Measurements from ENCODE around the gene NCAPG2.
"Not testable (repeated sequence)": the region's sequence is repeated elsewhere in the genome, so short reads cannot be mapped to it uniquely, and the experiment has no call there.

The NCAPG2 gene

GRCh38 chr7:158699341-158699740 lies 5.3 kb downstream of the NCAPG2 start:
- H3K36me3 ChIP-seq (ENCODE audit: low read depth), result peaks cover 71% of the 10 kb centered on the region
- no peaks in the 10 kb centered on the region for H3K9me3 ChIP-seq (ENCODE audit: severe bottlenecking)
- no peak for TF ChIP-seq CTCF (IDR thresholded peaks at IDR 0.05; ENCODE audit: poor library complexity, severe bottlenecking)

DNA sequence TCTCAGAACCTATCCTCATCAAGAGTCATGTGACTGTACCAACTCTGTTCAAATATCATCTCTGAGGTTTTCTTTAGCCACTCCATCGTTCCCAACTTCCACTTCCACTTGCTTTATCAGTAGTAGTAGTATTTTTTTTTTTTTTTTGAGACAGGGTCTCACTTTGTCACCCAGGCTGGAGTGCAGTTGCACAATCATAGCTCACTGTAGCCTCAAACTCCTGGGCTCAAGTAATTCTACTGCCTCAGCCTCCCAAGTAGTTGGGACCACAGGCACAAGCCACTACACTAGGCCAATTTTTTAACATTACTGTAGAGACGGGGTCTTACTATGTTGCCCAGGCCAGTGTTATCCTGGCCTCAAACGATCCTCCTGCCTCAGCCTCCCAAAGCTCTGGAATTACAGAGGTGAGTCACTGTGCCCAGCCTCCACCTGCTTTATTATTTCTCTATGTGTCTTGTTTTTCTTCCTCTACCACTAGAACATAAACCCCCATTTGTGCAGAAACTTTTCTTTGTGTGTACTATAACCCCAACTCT lies 5.9 kb downstream of the NCAPG2 start:
- ATAC-seq (ENCODE audit: low read depth) (no peak), DNase-seq (ENCODE audit: low spot score) (no peak)
- no peak overlapping the region for H3K4me3 ChIP-seq (ENCODE audit: severe bottlenecking)
- H3K36me3 ChIP-seq (ENCODE audit: low read depth), result peaks cover 71% of the 10 kb centered on the region
- H3K4me1 ChIP-seq (ENCODE audit: insufficient read depth, poor library complexity, severe bottlenecking), result peaks cover 14% of the 10 kb centered on the region
- no peaks in the 10 kb centered on the region for H3K9me3 ChIP-seq (ENCODE audit: severe bottlenecking)
- TF ChIP-seq CTCF (IDR thresholded peaks at IDR 0.05; ENCODE audit: poor library complexity, severe bottlenecking), result no peak
- no peak overlapping the region for H3K27ac ChIP-seq (ENCODE audit: poor library complexity, severe bottlenecking)
- H3K27me3 ChIP-seq (ENCODE audit: insufficient read depth, poor library complexity, severe bottlenecking), result no peaks in the 10 kb centered on the region

More at GRCh38 chr7:158699341-158699740, 5.3 kb downstream of the NCAPG2 start:
- peaks cover 14% of the 10 kb centered on the region for H3K4me1 ChIP-seq (ENCODE audit: insufficient read depth, poor library complexity, severe bottlenecking)
- H3K27me3 ChIP-seq (ENCODE audit: insufficient read depth, poor library complexity, severe bottlenecking), result no peaks in the 10 kb centered on the region
- H3K4me3 ChIP-seq (ENCODE audit: severe bottlenecking), result no peak overlapping the region
- DNase-seq (ENCODE audit: low spot score), result no peak
- no peak for ATAC-seq (ENCODE audit: low read depth)
- no peak overlapping the region for H3K27ac ChIP-seq (ENCODE audit: poor library complexity, severe bottlenecking)

- H3K4me3 ChIP-seq (ENCODE audit: severe bottlenecking); DNase-seq (ENCODE audit: low spot score); ATAC-seq (ENCODE audit: low read depth); H3K4me1 ChIP-seq (ENCODE audit: insufficient read depth, poor library complexity, severe bottlenecking); H3K27ac ChIP-seq (ENCODE audit: poor library complexity, severe bottlenecking); H3K27me3 ChIP-seq (ENCODE audit: insufficient read depth, poor library complexity, severe bottlenecking); H3K9me3 ChIP-seq (ENCODE audit: severe bottlenecking): not testable (repeated sequence)
- H3K36me3 ChIP-seq (ENCODE audit: low read depth), result peaks cover 67% of the 10 kb centered on the region
Measured at GRCh38 chr7:158697597-158697996, 7.0 kb downstream of the NCAPG2 start.

DNA sequence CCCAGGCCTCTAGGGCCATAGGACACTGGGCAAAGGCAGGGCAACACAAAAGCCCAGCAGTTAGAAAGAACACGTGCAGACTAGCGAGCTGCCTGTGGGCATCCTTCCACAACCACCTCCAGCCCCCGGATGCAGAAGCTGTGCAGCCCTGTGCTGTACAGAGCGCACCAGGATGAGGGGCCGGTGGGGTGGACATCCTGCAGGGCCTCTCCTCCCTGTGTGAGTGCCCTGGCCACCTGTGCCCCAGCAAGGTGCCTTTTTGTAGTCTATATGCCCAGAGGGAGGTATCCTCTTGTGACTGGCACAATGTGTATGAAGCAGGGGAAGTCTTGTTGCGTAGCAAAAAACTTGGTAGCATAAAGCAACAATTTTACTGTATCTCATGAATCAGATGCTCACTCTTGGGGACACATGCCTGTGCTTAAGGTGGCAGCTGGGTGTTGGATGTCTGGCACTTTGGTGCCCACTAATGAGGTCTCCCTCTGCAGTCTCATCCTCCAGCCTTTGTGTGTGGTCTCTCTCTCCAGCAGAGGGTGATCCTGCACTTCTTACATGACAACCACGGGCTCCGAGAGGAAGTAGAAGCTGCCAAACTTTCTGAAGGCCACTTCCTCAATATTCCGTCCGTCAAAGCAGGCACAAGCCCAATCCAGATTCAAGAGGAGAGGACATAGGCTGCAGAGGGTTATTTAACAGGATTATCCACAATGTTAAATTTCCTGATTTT lies 8.7 kb downstream of the NCAPG2 start:
- no peaks in the 10 kb centered on the region for H3K9me3 ChIP-seq (ENCODE audit: severe bottlenecking)
- no peak overlapping the region for H3K4me3 ChIP-seq (ENCODE audit: severe bottlenecking)
- DNase-seq (ENCODE audit: low spot score) (no peak), ATAC-seq (ENCODE audit: low read depth) (peak; percentile 82)
- no peak overlapping the region for H3K27ac ChIP-seq (ENCODE audit: poor library complexity, severe bottlenecking)
- peak; percentile 51 for TF ChIP-seq CTCF (IDR thresholded peaks at IDR 0.05; ENCODE audit: poor library complexity, severe bottlenecking)
- H3K27me3 ChIP-seq (ENCODE audit: insufficient read depth, poor library complexity, severe bottlenecking), result no peaks in the 10 kb centered on the region
- peaks cover 70% of the 10 kb centered on the region for H3K36me3 ChIP-seq (ENCODE audit: low read depth)
- no peaks in the 10 kb centered on the region for H3K4me1 ChIP-seq (ENCODE audit: insufficient read depth, poor library complexity, severe bottlenecking)

DNA sequence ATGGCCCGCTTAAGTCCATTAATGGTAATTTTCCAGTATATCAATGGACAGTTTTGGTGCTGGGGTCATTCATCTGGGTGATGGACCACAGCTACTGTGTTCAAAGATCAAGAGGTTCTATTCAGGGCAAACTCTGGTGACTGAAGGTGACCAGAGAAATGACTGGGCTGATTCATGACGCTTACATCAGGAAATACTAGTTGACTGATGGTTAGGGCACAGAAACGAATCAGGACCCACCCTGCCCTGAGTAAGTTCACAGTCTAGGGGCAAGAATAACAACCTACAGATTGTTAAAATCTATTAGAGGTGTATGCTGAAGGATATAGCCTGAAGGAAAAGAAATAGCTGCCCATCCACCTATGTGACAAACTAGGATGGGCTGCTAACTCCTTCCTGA lies 9.5 kb downstream of the NCAPG2 start:
- no peak overlapping the region for H3K4me3 ChIP-seq (ENCODE audit: severe bottlenecking)
- no peak overlapping the region for H3K27ac ChIP-seq (ENCODE audit: poor library complexity, severe bottlenecking)
- H3K4me1 ChIP-seq (ENCODE audit: insufficient read depth, poor library complexity, severe bottlenecking), result no peaks in the 10 kb centered on the region
- TF ChIP-seq CTCF (IDR thresholded peaks at IDR 0.05; ENCODE audit: poor library complexity, severe bottlenecking), result no peak
- no peaks in the 10 kb centered on the region for H3K9me3 ChIP-seq (ENCODE audit: severe bottlenecking)
- ATAC-seq (ENCODE audit: low read depth), result no peak
- peaks cover 70% of the 10 kb centered on the region for H3K36me3 ChIP-seq (ENCODE audit: low read depth)
- no peaks in the 10 kb centered on the region for H3K27me3 ChIP-seq (ENCODE audit: insufficient read depth, poor library complexity, severe bottlenecking)
- no peak for DNase-seq (ENCODE audit: low spot score)
